NT2/D1 (cell line): ENCODE data around the gene CDKN1A.

Experiments
- SUZ12 ChIP-seq: IDR thresholded peaks from 2 replicates; pipeline ENCODE4 v1.6.1; 2011; ENCODE audit not compliant: insufficient read length, insufficient read depth; ENCODE audit errors: extremely low read depth
- YY1 ChIP-seq: IDR thresholded peaks from 2 replicates; pipeline ENCODE4 v1.6.1; 2011; ENCODE audit not compliant: insufficient read length, insufficient read depth
- ZNF274 ChIP-seq: IDR thresholded peaks from 2 replicates; pipeline ENCODE4 v1.6.1; 2011; ENCODE audit warnings: mild to moderate bottlenecking, low read depth, low read length

GRCh38 chr6:36722879-36723278 is 44.4 kb downstream of the CDKN1A start:
- no peak for TF ChIP-seq YY1
- TF ChIP-seq ZNF274, result no peak
- no peak for TF ChIP-seq SUZ12
